Measurements from ENCODE around the gene RIPK1. TPM values are rescaled to one million over a fixed set of nuclear protein-coding genes. Genes with fewer than 3 reads are reported as not detected.

RIPK1 gene
- total and polyA plus RNA-seq, 9 of the 15 experiments (the other 6 are each of a cell fraction or from before 2014, with no cell fraction given), result 3.8 to 24.9 (median 17.7) TPM

- TF ChIP-seq SPI1 (IDR thresholded peaks at IDR 0.05; ENCODE audit: borderline replicate concordance, low read depth, low read length) (no peak), CLOCK (CRISPR knock-in tag; IDR thresholded peaks at IDR 0.05; ENCODE audit: borderline replicate concordance) (no peak), HMBOX1 (IDR thresholded peaks at IDR 0.05) (no peak), ZZZ3 (IDR thresholded peaks at IDR 0.05) (no peak), EZH2 (IDR thresholded peaks at IDR 0.05; ENCODE audit: borderline replicate concordance, low read depth, low read length) (no peak), IRF9 (tag; IDR thresholded peaks at IDR 0.05) (no peak), SIN3A (IDR thresholded peaks at IDR 0.05; ENCODE audit: borderline replicate concordance in 2 of 2, control insufficient read depth in 1 of 2, low read depth in 2 of 2, low read length in 2 of 2) (peak in 1 of 2 experiments; percentile 81; a peak in 2 of 4 replicates), DDX20 (tag; IDR thresholded peaks at IDR 0.05; ENCODE audit: low read depth) (no peak), MEF2A (IDR thresholded peaks at IDR 0.05; ENCODE audit: control insufficient read depth, low read depth, low read length) (no peak), FOXO4 (CRISPR knock-in tag; IDR thresholded peaks at IDR 0.05) (no peak), NR2F6 (CRISPR knock-in tag; IDR thresholded peaks at IDR 0.05) (no peak), ZNF184 (CRISPR knock-in tag; IDR thresholded peaks at IDR 0.05) (no peak), ZBTB5 (IDR thresholded peaks at IDR 0.05) (no peak), TCF7L2 (IDR thresholded peaks at IDR 0.05; ENCODE audit: low read depth, low read length) (no peak), PTRF (tag; IDR thresholded peaks at IDR 0.05) (no peak), ZNF134 (CRISPR knock-in tag; conservative IDR thresholded peaks at IDR 0.05) (no peak), SRSF3 (IDR thresholded peaks at IDR 0.05; ENCODE audit: insufficient read depth, low read length) (no peak), ATF4 (CRISPR knock-in tag; IDR thresholded peaks at IDR 0.05) (no peak)
Observed at GRCh38 chr6:3118353-3119039, 50.2 kb downstream of the RIPK1 start, which contains the start of gene BPHL (continued).
